Gastrocnemius medialis (tissue), 4 donors: ENCODE results near the gene OR4K2.

Source experiments
- CTCF ChIP-seq, 5 experiments: fragments of 450-650 bp in 3 of 5; fragments of 200-600 bp in 2 of 5; sonication (generic) in 2 of 5; IDR thresholded peaks in 4 of 5; conservative IDR thresholded peaks in 1 of 5; 1 replicate in 4 of 5; 2 replicates in 1 of 5; pipeline ENCODE4 v1.5.1; 2016 to 2019; ENCODE audit warnings: antibody characterized with exemption in 5 of 5, mild to moderate bottlenecking in 3 of 5, moderate library complexity in 3 of 5
- POLR2A ChIP-seq, 2 donors: fragments of 450-650 bp; IDR thresholded peaks; one replicate each; pipeline ENCODE4 v1.6.1; 2017; ENCODE audit warnings: antibody characterized with exemption in 2 of 2, mild to moderate bottlenecking in 2 of 2, moderate library complexity in 2 of 2

- no peak for TF ChIP-seq CTCF (IDR thresholded peaks at IDR 0.05 in 4 of 5, conservative IDR thresholded peaks at IDR 0.05 in 1 of 5)
- TF ChIP-seq POLR2A (IDR thresholded peaks at IDR 0.05), result no peak
Observed at GRCh38 chr14:19902409-19902808, 27.5 kb downstream of the OR4K2 start.
